Neural cell (in vitro differentiated cells): ENCODE results near the gene KLHL22.

ENCODE experiments used
- EP300 ChIP-seq: fragments of 450-650 bp; conservative IDR thresholded peaks from 2 replicates; pipeline ENCODE4 v1.6.1; 2014; ENCODE audit warnings: antibody characterized with exemption, mild to moderate bottlenecking, moderate library complexity; ENCODE audit not compliant: poor library complexity, severe bottlenecking
- EZH2 ChIP-seq: fragments of 200-600, 300-800 bp; shearing (Covaris generic), sonication (generic); IDR thresholded peaks from 2 replicates; pipeline ENCODE4 v1.6.1; 2014; ENCODE audit warnings: antibody characterized with exemption, low read length, borderline replicate concordance, mild to moderate bottlenecking; ENCODE audit not compliant: insufficient read depth, poor library complexity, severe bottlenecking
- MXI1 ChIP-seq: fragments of 450-650 bp; conservative IDR thresholded peaks from 2 replicates; pipeline ENCODE4 v1.6.1; 2014; ENCODE audit warnings: antibody characterized with exemption, mild to moderate bottlenecking; ENCODE audit not compliant: poor library complexity, severe bottlenecking
- POLR2AphosphoS5 ChIP-seq: IDR thresholded peaks from 2 replicates; pipeline ENCODE4 v1.6.1; 2012
- RAD21 ChIP-seq: fragments of 450-650 bp; conservative IDR thresholded peaks from 2 replicates; pipeline ENCODE4 v1.6.1; 2014; ENCODE audit warnings: antibody characterized with exemption, mild to moderate bottlenecking, moderate library complexity
- SMC3 ChIP-seq: fragments of 450-650 bp; conservative IDR thresholded peaks from 2 replicates; pipeline ENCODE4 v1.6.1; 2014; ENCODE audit warnings: antibody characterized with exemption, mild to moderate bottlenecking, moderate library complexity; ENCODE audit not compliant: poor library complexity
- TAF1 ChIP-seq: IDR thresholded peaks from 2 replicates; pipeline ENCODE4 v1.6.1; 2012; ENCODE audit warnings: low read depth
- TF ChIP-seq, protein P1 (sequence below): fragments of 450-650 bp; IDR thresholded peaks from 2 replicates; pipeline ENCODE4 v1.5.1; 2014; ENCODE audit warnings: antibody characterized with exemption, mild to moderate bottlenecking, moderate library complexity; ENCODE audit not compliant: poor library complexity, severe bottlenecking
- TF ChIP-seq, protein P2 (sequence below): IDR thresholded peaks from 2 replicates; pipeline ENCODE4 v1.6.1; 2012; ENCODE audit warnings: borderline replicate concordance

- TF ChIP-seq EZH2: no peak
- TF ChIP-seq TAF1: no peak
- no peak for TF ChIP-seq MXI1
- TF ChIP-seq, protein P1, sequence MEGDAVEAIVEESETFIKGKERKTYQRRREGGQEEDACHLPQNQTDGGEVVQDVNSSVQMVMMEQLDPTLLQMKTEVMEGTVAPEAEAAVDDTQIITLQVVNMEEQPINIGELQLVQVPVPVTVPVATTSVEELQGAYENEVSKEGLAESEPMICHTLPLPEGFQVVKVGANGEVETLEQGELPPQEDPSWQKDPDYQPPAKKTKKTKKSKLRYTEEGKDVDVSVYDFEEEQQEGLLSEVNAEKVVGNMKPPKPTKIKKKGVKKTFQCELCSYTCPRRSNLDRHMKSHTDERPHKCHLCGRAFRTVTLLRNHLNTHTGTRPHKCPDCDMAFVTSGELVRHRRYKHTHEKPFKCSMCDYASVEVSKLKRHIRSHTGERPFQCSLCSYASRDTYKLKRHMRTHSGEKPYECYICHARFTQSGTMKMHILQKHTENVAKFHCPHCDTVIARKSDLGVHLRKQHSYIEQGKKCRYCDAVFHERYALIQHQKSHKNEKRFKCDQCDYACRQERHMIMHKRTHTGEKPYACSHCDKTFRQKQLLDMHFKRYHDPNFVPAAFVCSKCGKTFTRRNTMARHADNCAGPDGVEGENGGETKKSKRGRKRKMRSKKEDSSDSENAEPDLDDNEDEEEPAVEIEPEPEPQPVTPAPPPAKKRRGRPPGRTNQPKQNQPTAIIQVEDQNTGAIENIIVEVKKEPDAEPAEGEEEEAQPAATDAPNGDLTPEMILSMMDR: no peak
- TF ChIP-seq, protein P2, sequence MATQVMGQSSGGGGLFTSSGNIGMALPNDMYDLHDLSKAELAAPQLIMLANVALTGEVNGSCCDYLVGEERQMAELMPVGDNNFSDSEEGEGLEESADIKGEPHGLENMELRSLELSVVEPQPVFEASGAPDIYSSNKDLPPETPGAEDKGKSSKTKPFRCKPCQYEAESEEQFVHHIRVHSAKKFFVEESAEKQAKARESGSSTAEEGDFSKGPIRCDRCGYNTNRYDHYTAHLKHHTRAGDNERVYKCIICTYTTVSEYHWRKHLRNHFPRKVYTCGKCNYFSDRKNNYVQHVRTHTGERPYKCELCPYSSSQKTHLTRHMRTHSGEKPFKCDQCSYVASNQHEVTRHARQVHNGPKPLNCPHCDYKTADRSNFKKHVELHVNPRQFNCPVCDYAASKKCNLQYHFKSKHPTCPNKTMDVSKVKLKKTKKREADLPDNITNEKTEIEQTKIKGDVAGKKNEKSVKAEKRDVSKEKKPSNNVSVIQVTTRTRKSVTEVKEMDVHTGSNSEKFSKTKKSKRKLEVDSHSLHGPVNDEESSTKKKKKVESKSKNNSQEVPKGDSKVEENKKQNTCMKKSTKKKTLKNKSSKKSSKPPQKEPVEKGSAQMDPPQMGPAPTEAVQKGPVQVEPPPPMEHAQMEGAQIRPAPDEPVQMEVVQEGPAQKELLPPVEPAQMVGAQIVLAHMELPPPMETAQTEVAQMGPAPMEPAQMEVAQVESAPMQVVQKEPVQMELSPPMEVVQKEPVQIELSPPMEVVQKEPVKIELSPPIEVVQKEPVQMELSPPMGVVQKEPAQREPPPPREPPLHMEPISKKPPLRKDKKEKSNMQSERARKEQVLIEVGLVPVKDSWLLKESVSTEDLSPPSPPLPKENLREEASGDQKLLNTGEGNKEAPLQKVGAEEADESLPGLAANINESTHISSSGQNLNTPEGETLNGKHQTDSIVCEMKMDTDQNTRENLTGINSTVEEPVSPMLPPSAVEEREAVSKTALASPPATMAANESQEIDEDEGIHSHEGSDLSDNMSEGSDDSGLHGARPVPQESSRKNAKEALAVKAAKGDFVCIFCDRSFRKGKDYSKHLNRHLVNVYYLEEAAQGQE: no peak
- no peak for TF ChIP-seq SMC3
- no peak for TF ChIP-seq EP300
- no peak for TF ChIP-seq POLR2AphosphoS5
- no peak for TF ChIP-seq RAD21
Observed at GRCh38 chr22:20449819-20450550, 45.6 kb downstream of the KLHL22 start.
